ENCODE data around the gene MYCN.

DNA sequence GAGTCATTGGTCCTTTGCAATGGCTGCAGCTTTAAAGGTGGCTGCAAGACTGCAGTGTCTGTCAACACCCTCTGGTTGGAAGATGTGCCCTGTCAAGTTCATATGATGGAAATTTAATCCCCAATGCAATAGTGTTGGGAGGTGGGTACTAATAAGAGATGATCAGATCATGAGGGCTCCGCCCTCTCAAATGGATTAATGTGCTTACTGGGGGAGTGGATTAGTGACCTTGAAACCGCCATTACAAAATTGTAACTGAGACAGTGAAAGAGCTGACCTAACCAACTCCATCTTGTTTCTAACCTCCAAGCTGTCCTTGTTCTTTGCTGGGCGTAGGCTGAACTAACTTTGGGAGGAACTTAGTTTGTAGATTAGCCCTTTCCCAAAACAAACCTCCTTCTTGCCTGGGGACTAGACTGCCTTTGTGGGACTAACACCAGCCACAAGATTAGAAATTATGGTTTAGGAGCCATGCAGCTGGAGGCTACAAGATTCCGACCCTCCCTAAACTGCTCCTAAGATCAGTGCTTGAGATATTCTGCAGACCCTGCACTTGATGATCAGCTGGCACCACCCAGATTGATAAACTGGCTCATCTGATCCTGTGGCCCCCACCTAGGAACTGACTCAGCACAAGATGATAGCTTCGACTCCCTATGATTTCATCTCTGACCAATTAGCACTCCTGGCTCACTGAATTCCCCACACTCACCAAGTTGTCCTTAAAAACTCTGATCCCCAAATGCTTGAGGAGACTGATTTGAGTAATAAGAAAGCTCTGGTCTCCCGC is 13.7 kb downstream of the MYCN start:
- TF ChIP-seq, protein P1, sequence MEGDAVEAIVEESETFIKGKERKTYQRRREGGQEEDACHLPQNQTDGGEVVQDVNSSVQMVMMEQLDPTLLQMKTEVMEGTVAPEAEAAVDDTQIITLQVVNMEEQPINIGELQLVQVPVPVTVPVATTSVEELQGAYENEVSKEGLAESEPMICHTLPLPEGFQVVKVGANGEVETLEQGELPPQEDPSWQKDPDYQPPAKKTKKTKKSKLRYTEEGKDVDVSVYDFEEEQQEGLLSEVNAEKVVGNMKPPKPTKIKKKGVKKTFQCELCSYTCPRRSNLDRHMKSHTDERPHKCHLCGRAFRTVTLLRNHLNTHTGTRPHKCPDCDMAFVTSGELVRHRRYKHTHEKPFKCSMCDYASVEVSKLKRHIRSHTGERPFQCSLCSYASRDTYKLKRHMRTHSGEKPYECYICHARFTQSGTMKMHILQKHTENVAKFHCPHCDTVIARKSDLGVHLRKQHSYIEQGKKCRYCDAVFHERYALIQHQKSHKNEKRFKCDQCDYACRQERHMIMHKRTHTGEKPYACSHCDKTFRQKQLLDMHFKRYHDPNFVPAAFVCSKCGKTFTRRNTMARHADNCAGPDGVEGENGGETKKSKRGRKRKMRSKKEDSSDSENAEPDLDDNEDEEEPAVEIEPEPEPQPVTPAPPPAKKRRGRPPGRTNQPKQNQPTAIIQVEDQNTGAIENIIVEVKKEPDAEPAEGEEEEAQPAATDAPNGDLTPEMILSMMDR (IDR thresholded peaks at IDR 0.05): no peak
- TF ChIP-seq, protein P2, sequence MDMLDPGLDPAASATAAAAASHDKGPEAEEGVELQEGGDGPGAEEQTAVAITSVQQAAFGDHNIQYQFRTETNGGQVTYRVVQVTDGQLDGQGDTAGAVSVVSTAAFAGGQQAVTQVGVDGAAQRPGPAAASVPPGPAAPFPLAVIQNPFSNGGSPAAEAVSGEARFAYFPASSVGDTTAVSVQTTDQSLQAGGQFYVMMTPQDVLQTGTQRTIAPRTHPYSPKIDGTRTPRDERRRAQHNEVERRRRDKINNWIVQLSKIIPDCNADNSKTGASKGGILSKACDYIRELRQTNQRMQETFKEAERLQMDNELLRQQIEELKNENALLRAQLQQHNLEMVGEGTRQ (IDR thresholded peaks at IDR 0.05; ENCODE audit: borderline replicate concordance, low read depth, low read length): no peak
- TF ChIP-seq, protein P3, sequence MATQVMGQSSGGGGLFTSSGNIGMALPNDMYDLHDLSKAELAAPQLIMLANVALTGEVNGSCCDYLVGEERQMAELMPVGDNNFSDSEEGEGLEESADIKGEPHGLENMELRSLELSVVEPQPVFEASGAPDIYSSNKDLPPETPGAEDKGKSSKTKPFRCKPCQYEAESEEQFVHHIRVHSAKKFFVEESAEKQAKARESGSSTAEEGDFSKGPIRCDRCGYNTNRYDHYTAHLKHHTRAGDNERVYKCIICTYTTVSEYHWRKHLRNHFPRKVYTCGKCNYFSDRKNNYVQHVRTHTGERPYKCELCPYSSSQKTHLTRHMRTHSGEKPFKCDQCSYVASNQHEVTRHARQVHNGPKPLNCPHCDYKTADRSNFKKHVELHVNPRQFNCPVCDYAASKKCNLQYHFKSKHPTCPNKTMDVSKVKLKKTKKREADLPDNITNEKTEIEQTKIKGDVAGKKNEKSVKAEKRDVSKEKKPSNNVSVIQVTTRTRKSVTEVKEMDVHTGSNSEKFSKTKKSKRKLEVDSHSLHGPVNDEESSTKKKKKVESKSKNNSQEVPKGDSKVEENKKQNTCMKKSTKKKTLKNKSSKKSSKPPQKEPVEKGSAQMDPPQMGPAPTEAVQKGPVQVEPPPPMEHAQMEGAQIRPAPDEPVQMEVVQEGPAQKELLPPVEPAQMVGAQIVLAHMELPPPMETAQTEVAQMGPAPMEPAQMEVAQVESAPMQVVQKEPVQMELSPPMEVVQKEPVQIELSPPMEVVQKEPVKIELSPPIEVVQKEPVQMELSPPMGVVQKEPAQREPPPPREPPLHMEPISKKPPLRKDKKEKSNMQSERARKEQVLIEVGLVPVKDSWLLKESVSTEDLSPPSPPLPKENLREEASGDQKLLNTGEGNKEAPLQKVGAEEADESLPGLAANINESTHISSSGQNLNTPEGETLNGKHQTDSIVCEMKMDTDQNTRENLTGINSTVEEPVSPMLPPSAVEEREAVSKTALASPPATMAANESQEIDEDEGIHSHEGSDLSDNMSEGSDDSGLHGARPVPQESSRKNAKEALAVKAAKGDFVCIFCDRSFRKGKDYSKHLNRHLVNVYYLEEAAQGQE (IDR thresholded peaks at IDR 0.05; ENCODE audit: low read depth, low read length): no peak
